ENCODE results near the gene SKIL.

DNA sequence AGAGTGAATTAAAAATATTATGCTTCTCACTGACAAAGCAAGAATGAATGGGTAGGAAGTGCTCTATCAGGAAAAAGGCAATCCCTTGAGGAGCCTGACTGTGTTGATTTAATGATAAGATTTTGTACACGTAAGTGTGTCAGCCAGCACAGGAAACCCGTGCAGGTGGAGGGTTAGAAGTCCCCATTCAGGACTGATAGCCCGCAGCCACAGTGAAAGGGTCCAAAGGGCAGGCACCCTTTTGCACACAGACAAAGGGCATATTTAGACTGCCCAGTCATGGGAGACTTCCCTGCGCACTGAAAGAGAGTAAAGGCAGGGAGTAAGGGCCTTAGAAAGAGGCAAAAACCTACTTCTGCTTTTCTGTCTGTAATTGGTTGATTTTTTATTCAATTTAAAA, 26.4 kb upstream of the SKIL start:
- TF ChIP-seq CTCF (IDR thresholded peaks at IDR 0.05 in 4 of 5, conservative IDR thresholded peaks at IDR 0.05 in 1 of 5) (no peak), POLR2A (IDR thresholded peaks at IDR 0.05) (no peak)
